ENCODE results near the gene RAC3.

RAC3 gene

DNA sequence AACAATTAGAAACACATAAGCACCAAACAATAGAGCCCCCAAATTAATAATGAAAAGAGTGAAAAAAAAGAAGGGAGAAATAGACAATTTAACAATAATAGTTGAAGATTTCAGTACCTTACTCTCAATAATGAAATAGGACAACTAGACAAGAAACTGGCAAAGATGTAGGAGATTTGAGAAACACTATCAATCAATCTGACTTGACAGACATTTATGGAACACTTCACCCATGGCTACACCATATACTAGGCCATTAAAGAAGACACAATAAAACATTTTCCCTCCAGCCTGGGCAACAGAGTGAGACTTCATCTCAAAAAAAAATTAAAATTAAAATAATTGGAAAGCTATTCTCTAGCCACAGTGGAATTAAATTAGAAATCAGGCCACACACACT, 39.1 kb downstream of the RAC3 start:
- Mint-ChIP-seq H3K4me3 (no peak overlapping the region), H3K27me3 (no peaks in the 10 kb centered on the region), H3K4me1 (ENCODE audit: low read depth) (peaks cover 7% of the 10 kb centered on the region), H3K36me3 (ENCODE audit: low read depth) (no peaks in the 10 kb centered on the region), H3K27ac (no peak overlapping the region), H3K9me3 (no peaks in the 10 kb centered on the region)

DNA sequence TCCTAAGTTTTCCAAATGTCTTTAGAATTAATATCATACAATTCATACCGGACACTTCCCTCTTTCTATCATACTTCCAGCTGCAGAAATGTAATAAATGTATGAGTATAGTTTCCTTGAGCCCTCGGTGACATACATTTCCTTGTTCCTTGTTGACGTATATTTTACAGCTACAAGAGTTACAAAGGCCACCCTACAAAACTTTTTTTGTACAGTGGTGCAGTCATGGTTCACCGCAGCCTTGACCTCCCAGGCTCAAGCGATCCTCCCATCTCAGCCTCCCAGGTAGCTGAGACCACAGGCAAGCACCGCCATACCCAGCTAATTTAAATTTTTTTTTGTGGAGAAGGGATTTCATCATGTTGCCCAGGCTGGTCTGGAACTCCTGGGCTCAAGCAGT, 41.3 kb downstream of the RAC3 start:
- Mint-ChIP-seq H3K27me3 (no peaks in the 10 kb centered on the region), H3K9me3 (no peaks in the 10 kb centered on the region), H3K4me1 (ENCODE audit: low read depth) (no peaks in the 10 kb centered on the region), H3K36me3 (ENCODE audit: low read depth) (no peaks in the 10 kb centered on the region), H3K27ac (no peak overlapping the region), H3K4me3 (no peak overlapping the region)

GRCh38 chr17:82073446-82073845, 42.0 kb downstream of the RAC3 start:
- Mint-ChIP-seq H3K4me1 (ENCODE audit: low read depth) (no peaks in the 10 kb centered on the region), H3K9me3 (no peaks in the 10 kb centered on the region), H3K27ac (no peak overlapping the region), H3K36me3 (ENCODE audit: low read depth) (peaks cover 4% of the 10 kb centered on the region), H3K4me3 (no peak overlapping the region), H3K27me3 (no peaks in the 10 kb centered on the region)

DNA sequence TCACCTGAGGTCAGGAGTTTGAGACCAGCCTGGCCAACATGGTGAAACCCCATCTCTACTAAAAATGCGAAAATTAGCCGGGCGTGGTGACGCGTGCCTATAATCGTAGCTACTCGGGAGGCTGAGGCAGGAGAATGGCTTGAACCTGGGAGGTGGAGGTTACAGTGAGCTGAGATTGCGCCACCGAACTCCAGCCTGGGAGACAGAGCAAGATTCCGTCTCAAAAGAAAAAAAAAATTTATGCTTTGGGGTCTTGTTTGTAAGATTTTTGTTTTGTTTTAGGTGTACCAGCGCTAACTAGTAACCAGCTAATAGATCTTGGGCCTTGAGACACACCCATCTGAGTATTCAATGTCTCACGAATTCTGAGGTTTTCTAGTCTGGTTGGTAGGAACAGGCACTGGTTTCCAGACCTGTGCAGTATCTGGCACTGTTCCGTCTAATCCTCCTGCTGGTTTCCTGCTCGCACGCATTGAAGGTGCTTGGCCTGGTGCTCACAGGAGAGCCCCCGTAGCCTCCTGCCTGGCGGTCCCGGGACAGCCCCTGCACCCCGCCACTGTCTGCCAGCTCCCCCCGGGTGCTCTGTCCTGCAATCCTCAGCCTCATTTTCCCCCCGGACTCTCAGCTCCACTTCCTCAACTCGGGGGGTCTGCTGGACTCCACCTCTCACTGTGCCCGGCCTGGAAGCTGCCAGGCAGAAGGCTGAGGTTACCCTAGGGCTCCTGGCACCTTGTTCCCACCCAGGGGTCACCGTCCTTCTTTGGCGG, 44.7 kb downstream of the RAC3 start:
- no peaks in the 10 kb centered on the region for H3K4me1 Mint-ChIP-seq (ENCODE audit: low read depth)
- H3K27ac Mint-ChIP-seq: no peak overlapping the region
- H3K9me3 Mint-ChIP-seq: no peaks in the 10 kb centered on the region
- peaks cover 11% of the 10 kb centered on the region for H3K36me3 Mint-ChIP-seq (ENCODE audit: low read depth)
- H3K27me3 Mint-ChIP-seq: no peaks in the 10 kb centered on the region
- no peak overlapping the region for H3K4me3 Mint-ChIP-seq

DNA sequence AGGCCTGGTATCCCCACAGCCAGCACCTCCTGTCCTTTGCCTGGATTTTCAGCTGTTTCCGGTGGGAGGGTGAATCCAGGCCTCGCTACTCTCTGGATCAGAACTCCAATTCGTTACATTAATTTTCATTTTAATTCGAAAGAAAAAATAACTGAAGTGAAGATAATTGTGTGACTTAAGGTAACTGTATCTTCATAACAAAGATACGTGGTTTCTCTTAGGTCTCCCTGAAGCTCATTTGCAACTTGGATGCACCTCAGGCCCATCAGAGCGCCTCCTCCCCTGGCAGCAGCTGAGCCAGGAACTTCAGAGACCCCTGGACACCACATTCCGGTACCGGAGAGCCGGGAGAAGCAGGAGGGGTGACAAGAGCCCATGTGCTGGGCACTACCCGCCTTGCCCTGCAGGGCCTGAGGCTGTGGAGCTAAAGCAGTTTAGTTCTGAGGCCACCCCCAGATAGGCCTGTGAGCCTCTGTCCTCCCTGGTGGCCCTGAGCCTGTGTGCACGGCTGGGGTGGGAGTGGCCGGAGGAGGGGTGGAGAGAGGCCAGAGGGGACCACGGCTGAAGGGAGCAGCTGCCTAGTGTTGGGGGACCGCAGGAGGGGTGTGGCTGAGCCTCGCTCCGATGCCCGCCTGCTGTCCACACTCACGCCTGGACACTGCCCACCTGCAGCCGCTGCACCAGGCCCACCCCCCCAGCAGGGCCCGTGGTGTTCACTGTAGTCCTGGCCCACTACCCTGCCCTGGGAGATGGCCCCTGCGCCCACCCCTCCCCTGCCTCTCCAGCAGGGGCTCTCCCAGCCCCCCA, 45.5 kb downstream of the RAC3 start:
- no peaks in the 10 kb centered on the region for H3K9me3 Mint-ChIP-seq
- peaks cover 11% of the 10 kb centered on the region for H3K36me3 Mint-ChIP-seq (ENCODE audit: low read depth)
- H3K27ac Mint-ChIP-seq: no peak overlapping the region
- no peaks in the 10 kb centered on the region for H3K27me3 Mint-ChIP-seq
- no peaks in the 10 kb centered on the region for H3K4me1 Mint-ChIP-seq (ENCODE audit: low read depth)
- no peak overlapping the region for H3K4me3 Mint-ChIP-seq

DNA sequence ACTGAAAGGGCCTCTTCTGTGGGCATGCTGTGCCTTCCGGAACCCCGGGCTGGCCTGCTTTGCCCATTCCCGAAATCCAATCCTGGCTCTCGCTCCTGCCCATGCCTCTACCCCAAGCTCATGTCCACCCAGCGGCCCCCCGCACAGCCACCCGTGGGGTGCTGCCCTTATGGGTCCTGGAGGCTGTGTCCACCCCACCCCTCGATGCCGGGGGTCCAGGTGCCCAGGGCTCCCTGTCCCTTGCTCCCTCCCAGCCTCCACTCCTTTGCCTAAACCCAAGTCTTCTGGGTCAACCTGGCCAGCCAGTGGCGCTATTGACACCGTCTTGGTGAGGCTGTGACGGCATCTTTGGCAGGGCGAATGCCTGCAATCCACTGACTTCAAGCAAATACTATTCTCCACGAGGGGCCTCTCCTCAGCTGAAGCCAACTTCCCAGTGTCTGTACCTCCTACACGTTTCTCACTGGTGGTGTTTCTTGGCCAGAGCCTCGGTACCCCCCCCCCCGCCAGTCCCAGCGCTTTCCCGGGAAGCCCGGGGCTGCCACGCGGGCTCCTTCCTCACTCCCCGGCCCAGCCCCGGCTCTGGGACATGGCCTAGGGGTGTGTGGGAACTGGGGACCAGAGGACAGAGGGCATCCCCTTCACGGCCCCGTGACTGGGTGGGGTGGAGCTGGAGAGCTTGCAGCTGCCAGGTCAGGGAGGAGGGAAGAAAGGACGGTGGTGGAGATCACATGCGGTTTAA, 46.3 kb downstream of the RAC3 start:
- no peak overlapping the region for H3K27ac Mint-ChIP-seq
- peaks cover 11% of the 10 kb centered on the region for H3K36me3 Mint-ChIP-seq (ENCODE audit: low read depth)
- H3K4me3 Mint-ChIP-seq: no peak overlapping the region
- no peaks in the 10 kb centered on the region for H3K27me3 Mint-ChIP-seq
- H3K4me1 Mint-ChIP-seq (ENCODE audit: low read depth): no peaks in the 10 kb centered on the region
- no peaks in the 10 kb centered on the region for H3K9me3 Mint-ChIP-seq

DNA sequence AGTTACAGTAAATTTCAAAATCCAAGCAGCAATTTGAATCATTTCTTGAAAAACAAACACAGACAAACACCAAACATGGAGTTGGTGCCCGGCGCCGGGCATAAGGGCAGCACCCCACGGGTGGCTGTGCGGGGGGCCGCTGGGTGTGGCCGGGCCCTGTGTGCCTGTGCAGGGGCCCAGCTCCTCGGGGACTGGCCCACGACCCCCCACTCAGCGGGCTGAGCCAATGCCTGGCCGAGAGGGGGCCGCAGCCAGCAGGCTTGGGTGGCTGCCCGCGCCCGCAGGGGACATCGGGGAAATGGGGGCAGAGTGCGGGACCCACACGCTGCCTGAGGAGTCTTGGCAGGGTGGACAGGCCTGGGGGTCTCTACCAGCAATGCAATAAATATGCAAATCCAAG, 47.0 kb downstream of the RAC3 start:
- H3K27me3 Mint-ChIP-seq: no peaks in the 10 kb centered on the region
- H3K9me3 Mint-ChIP-seq: no peaks in the 10 kb centered on the region
- H3K4me1 Mint-ChIP-seq (ENCODE audit: low read depth): no peaks in the 10 kb centered on the region
- H3K27ac Mint-ChIP-seq: no peak overlapping the region
- H3K4me3 Mint-ChIP-seq: no peak overlapping the region
- H3K36me3 Mint-ChIP-seq (ENCODE audit: low read depth): peaks cover 11% of the 10 kb centered on the region

DNA sequence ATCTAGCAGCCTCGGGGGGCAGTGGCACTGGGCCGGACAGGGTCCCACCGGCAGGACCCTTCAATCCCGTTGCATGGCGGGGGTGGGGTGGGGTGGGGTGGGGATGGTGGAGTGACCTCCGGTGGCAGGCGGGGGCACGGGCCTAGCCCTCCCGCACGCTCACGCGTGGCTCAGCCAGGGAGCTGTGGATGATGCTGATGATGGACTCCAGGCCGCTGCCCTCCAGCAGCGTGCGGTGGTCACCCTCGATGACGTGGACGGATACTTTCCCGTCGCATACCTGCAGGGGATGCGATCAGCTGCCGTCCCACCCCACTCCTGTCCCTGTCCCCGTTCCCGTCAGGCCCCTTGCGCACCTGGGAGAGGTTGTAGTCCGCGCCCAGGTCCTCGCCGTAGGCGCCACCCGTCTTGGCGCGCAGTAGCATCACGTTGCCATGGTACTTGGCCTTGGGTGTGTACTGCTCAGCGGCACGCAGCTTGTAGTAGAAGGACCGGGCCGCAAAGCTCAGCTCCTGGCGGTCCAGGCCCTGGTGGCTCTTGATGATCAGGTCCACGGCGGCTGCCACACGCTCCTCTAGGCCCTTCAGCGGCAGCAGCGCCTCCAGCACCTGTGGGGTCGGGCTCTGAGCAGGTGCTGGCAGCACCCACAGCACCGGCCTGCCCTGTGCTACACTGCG, 47.7 kb downstream of the RAC3 start:
- Mint-ChIP-seq H3K4me3 (no peak overlapping the region), H3K27ac (no peak overlapping the region), H3K9me3 (no peaks in the 10 kb centered on the region), H3K27me3 (no peaks in the 10 kb centered on the region), H3K4me1 (ENCODE audit: low read depth) (no peaks in the 10 kb centered on the region), H3K36me3 (ENCODE audit: low read depth) (peaks cover 11% of the 10 kb centered on the region)

DNA sequence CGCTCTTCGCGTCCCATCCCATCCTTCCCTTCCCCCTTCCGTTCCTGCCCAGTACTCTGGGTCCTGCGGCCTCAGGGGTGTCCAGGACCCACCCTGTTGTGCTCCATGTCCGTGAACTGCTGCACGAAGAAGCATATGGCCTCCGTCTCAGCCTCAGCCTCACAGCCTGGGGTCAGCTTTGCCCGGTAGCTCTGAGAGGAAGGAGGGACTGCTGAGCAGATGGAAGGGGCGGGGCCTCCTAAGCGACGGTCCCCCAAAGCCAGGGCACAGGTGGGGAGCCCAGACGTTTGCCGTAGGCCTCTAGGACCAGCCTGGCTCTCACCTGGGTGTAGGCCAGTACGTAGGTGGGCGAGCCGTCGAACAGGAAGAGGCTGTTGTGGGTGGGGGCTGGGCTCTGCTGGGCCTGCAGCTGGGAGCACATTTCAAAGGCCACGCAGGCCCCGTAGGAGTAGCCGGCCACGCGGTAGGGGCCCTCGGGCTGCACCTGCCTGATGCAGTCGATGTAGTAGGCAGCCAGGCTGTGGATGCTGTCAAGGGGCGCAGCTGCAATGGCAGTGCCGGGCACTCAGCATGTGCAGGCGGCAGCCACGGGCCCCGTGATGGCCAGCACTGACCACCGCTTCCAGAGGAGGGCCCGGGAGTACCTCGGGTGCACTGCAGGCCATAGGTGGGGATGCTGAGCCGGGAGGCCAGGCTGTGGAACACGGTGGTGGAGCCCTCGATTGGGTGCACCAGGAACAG, 48.7 kb downstream of the RAC3 start:
- Mint-ChIP-seq H3K9me3 (no peaks in the 10 kb centered on the region), H3K27ac (no peak overlapping the region), H3K4me3 (no peak overlapping the region), H3K4me1 (ENCODE audit: low read depth) (no peaks in the 10 kb centered on the region), H3K36me3 (ENCODE audit: low read depth) (peaks cover 11% of the 10 kb centered on the region), H3K27me3 (no peaks in the 10 kb centered on the region)

- H3K4me1 Mint-ChIP-seq (ENCODE audit: low read depth): no peaks in the 10 kb centered on the region
- no peak overlapping the region for H3K4me3 Mint-ChIP-seq
- no peak overlapping the region for H3K27ac Mint-ChIP-seq
- no peaks in the 10 kb centered on the region for H3K27me3 Mint-ChIP-seq
- H3K9me3 Mint-ChIP-seq: no peaks in the 10 kb centered on the region
- peaks cover 11% of the 10 kb centered on the region for H3K36me3 Mint-ChIP-seq (ENCODE audit: low read depth)
These were observed 49.4 kb downstream of the RAC3 start for GRCh38 chr17:82080789-82081464.

GRCh38 chr17:82081546-82081945, 50.1 kb downstream of the RAC3 start:
- H3K27me3 Mint-ChIP-seq: no peaks in the 10 kb centered on the region
- no peaks in the 10 kb centered on the region for H3K4me1 Mint-ChIP-seq (ENCODE audit: low read depth)
- H3K9me3 Mint-ChIP-seq: no peaks in the 10 kb centered on the region
- H3K36me3 Mint-ChIP-seq (ENCODE audit: low read depth): peaks cover 11% of the 10 kb centered on the region
- H3K4me3 Mint-ChIP-seq: no peak overlapping the region
- H3K27ac Mint-ChIP-seq: no peak overlapping the region

- H3K4me1 Mint-ChIP-seq (ENCODE audit: low read depth): no peaks in the 10 kb centered on the region
- no peaks in the 10 kb centered on the region for H3K27me3 Mint-ChIP-seq
- H3K36me3 Mint-ChIP-seq (ENCODE audit: low read depth): peaks cover 11% of the 10 kb centered on the region
- no peak overlapping the region for H3K27ac Mint-ChIP-seq
- no peak overlapping the region for H3K4me3 Mint-ChIP-seq
- no peaks in the 10 kb centered on the region for H3K9me3 Mint-ChIP-seq
These were observed 50.5 kb downstream of the RAC3 start for GRCh38 chr17:82081966-82082365.

- Mint-ChIP-seq H3K27me3 (no peaks in the 10 kb centered on the region), H3K27ac (no peak overlapping the region), H3K9me3 (no peaks in the 10 kb centered on the region), H3K4me1 (ENCODE audit: low read depth) (no peaks in the 10 kb centered on the region), H3K4me3 (no peak overlapping the region), H3K36me3 (ENCODE audit: low read depth) (peaks cover 11% of the 10 kb centered on the region)
These were observed 51.0 kb downstream of the RAC3 start for GRCh38 chr17:82082456-82082855.

GRCh38 chr17:82083009-82083408, 51.5 kb downstream of the RAC3 start:
- Mint-ChIP-seq H3K4me3 (no peak overlapping the region), H3K27ac (no peak overlapping the region), H3K27me3 (no peaks in the 10 kb centered on the region), H3K36me3 (ENCODE audit: low read depth) (peaks cover 11% of the 10 kb centered on the region), H3K9me3 (no peaks in the 10 kb centered on the region), H3K4me1 (ENCODE audit: low read depth) (no peaks in the 10 kb centered on the region)
